Mucosa of descending colon (tissue), 3 donors: ENCODE measurements around the gene ADCY10. TPM values are rescaled to one million over a fixed set of nuclear protein-coding genes. Genes with fewer than 3 reads are reported as not detected.

Experiments used
- ATAC-seq: fragments of 200-7000 bp; cut with Tn5 transposase; one replicate; pipeline ENCODE4 v1.9.1; 2020; ENCODE audit warnings: mild to moderate bottlenecking, moderate library complexity
- DNase-seq, 3 donors: peaks; one replicate each; pipeline ENCODE4 v3.0.0-alpha.2; 2020
- H3K36me3 ChIP-seq: fragments of 200-600 bp; one replicate; pipeline ENCODE4 v1.8.0; 2021; ENCODE audit warnings: low read depth, mild to moderate bottlenecking
- H3K4me1 ChIP-seq: fragments of 200-600 bp; one replicate; pipeline ENCODE4 v1.8.0; 2021; ENCODE audit warnings: low read depth, mild to moderate bottlenecking
- H3K4me3 ChIP-seq: fragments of 200-600 bp; one replicate; pipeline ENCODE4 v1.8.0; 2021; ENCODE audit warnings: mild to moderate bottlenecking
- H3K9me3 ChIP-seq: fragments of 200-600 bp; one replicate; pipeline ENCODE4 v1.8.0; 2021; ENCODE audit warnings: mild to moderate bottlenecking
- intact Hi-C, 2 donors: fragments of 100-400 bp; cut with DNase I in 1 of 2; cut with micrococcal nuclease in 1 of 2; formaldehyde crosslinking; loops; one replicate each; pipeline versions ENCODE4 v1.11.0 to v1.11.1; 2022; cut with DNase I, micrococcal nuclease
- total RNA-seq, 3 donors: library from RNA; stranded (reverse); fragmentation: NEBNext Ultra II Directional in 2 of 3; extraction: Animal tissue kit (Norgen Biotek cat#: 25700) in 2 of 3; gene quantifications; one replicate each; pipeline versions ENCODE4 v1.2.1 to v1.2.4, GENCODE V29; 2021 to 2023
- TF ChIP-seq, protein P1 (sequence below): fragments of 200-600 bp; IDR thresholded peaks from one replicate; pipeline ENCODE4 v1.8.0; 2022; ENCODE audit warnings: antibody characterized with exemption, mild to moderate bottlenecking
- donor health status: DM: no; HTN: no; CAD: no; lungs with moderate emphysema.
- donor health status: DM: no; HTN: no; CAD: no.
- donor health status: DM: no; HTN: yes; CAD: no.

ADCY10 gene
- total RNA-seq, 3 donors from 2014 or later, result 0.07 to 0.49 (median 0.28) TPM

DNA sequence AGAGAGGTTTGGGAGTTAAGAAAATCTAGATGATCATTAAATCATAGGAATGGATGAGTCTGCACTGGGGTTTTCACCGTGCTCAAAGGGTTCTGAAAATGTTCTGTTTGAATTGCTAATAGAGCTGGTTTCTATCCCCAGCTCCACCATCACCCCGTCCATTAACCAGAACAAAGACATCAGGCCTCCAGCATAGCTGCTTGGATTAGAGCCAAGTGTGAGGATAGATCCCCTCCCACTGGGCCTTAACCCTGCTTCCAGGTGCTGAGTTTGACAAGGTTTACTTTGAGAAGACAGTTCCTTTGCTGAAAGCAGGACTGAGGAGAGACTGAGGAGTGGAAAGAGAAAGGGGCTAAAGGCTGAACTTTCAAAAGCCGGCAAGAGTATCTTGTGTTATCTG is 143.8 kb downstream of the ADCY10 start:
- no peaks in the 10 kb centered on the region for H3K36me3 ChIP-seq
- no peaks in the 10 kb centered on the region for H3K9me3 ChIP-seq
- no peak for DNase-seq
- TF ChIP-seq, protein P1, sequence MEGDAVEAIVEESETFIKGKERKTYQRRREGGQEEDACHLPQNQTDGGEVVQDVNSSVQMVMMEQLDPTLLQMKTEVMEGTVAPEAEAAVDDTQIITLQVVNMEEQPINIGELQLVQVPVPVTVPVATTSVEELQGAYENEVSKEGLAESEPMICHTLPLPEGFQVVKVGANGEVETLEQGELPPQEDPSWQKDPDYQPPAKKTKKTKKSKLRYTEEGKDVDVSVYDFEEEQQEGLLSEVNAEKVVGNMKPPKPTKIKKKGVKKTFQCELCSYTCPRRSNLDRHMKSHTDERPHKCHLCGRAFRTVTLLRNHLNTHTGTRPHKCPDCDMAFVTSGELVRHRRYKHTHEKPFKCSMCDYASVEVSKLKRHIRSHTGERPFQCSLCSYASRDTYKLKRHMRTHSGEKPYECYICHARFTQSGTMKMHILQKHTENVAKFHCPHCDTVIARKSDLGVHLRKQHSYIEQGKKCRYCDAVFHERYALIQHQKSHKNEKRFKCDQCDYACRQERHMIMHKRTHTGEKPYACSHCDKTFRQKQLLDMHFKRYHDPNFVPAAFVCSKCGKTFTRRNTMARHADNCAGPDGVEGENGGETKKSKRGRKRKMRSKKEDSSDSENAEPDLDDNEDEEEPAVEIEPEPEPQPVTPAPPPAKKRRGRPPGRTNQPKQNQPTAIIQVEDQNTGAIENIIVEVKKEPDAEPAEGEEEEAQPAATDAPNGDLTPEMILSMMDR, result no peak
- intact Hi-C loops, result no loop called here
- no peaks in the 10 kb centered on the region for H3K4me1 ChIP-seq
- no peak overlapping the region for H3K4me3 ChIP-seq
- ATAC-seq, result no peak

DNA sequence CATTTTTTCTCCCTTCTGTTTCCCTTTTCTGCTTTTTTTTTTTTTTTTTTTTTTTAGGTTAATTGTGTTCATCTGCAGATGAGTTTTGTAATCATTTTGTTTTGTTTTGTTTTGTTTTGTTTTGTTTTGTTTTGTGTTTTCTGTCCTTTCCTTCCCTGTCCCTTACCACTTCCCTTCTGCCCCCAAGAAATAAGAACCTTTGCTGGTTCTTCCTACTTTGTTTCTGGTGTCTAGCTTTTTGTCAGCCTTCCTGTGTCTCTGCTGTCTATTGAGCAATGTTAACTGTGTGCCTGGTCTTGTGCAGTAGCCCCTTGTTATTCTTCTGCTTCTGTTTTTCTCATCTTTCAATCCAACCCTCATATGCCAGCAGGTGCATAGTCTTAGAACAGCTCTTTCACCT is 146.2 kb downstream of the ADCY10 start:
- Histone ChIP-seq H3K4me1 (no peaks in the 10 kb centered on the region), H3K9me3 (no peaks in the 10 kb centered on the region), H3K36me3 (no peaks in the 10 kb centered on the region), H3K4me3 (no peak overlapping the region)
- no peak for DNase-seq
- intact Hi-C loops, result no loop called here
- TF ChIP-seq, protein P1, result no peak
- ATAC-seq, result no peak

DNA sequence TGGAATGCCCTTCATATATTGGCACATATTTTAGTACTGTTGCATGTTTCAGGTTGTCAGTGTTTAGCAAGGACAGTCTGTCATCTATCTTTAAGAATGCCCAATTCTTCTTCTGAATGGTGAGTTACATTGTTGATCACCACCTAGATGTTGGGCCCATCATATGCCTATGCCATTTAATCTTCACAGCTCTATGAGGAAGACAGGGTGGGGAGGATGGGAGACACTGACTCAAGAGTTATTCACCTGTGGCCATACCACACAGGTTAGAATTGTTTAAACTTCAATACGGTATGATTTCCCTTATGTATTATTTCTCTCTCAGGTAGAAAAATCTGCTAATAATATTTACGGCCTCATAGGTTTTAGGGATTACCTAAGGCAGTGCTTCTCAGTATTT is 147.4 kb downstream of the ADCY10 start:
- intact Hi-C loops, result no loop called here
- ATAC-seq (no peak), DNase-seq (no peak)
- H3K9me3 ChIP-seq, result no peaks in the 10 kb centered on the region
- H3K4me1 ChIP-seq, result no peaks in the 10 kb centered on the region
- TF ChIP-seq, protein P1, result no peak
- H3K36me3 ChIP-seq, result no peaks in the 10 kb centered on the region
- no peak overlapping the region for H3K4me3 ChIP-seq

DNA sequence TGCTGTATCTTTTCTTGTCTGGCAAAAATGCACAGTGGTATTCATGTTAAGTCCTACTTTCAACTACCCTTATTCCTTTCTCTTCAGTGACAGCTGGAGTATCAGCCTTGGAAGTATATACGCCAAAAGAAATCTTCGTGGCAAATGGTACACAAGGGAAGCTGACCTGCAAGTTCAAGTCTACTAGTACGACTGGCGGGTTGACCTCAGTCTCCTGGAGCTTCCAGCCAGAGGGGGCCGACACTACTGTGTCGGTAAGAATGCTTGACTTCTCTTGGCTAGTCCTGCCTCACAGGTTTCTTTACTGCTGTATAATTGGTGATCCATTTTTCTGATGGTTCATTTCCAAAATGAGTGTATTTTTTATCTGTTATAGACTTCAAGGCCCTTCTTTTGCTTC is 148.4 kb downstream of the ADCY10 start:
- Histone ChIP-seq H3K36me3 (no peaks in the 10 kb centered on the region), H3K4me1 (no peaks in the 10 kb centered on the region), H3K9me3 (no peaks in the 10 kb centered on the region), H3K4me3 (no peak overlapping the region)
- DNase-seq (no peak), ATAC-seq (no peak)
- intact Hi-C loops, result no loop called here
- TF ChIP-seq, protein P1, result no peak

DNA sequence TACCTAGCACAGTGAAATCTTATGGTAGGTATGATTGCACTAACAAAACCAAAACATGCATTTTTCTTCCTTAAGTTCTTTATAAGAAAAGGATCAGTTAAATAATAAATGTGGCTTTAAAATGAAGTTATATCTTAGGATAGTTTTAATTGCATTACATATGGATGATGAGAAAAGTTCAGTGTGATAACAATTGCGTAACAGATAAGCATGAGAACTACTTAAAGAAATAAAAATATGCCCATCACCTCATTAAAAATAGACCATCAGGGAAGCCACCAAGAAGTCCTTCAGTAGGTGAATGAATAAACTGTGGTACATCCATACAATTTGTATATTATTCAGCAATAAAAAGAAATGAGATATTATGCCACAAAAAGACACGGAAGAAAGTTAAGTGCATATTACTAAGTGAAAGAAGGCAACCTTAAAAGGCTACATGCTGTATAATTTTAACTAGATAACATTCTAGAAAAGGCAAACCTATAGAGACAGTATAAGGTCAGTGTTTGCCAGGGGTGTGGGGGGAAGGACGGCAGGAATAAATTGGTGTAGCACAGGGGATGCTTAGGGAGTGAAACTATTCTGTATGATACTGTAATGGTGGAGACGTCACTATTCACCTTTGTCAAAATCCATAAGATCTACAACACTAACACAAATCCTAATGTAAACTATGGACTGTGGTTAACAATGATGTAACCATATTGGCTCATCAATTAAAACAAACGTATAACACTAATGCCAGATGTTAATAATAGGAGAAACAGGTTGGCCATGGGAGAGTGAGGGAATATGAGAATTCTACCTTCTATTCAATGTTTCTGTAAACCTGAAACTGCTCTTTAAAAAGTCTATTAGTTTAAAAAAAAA is 149.2 kb downstream of the ADCY10 start:
- no peaks in the 10 kb centered on the region for H3K9me3 ChIP-seq
- intact Hi-C loops, result no loop called here
- no peak overlapping the region for H3K4me3 ChIP-seq
- ATAC-seq, result no peak
- no peaks in the 10 kb centered on the region for H3K36me3 ChIP-seq
- no peaks in the 10 kb centered on the region for H3K4me1 ChIP-seq
- DNase-seq, result no peak
- TF ChIP-seq, protein P1, result no peak
